Testis (tissue), 2 donors: ENCODE results near the gene ST7.
"Not testable (repeated sequence)": the region's sequence is repeated elsewhere in the genome, so short reads cannot be mapped to it uniquely, and the experiment has no call there.

Source experiments
- CTCF ChIP-seq, 3 experiments: fragments of 450-650 bp in 2 of 3; fragments of 200-600 bp in 1 of 3; sonication (generic) in 1 of 3; IDR thresholded peaks; one replicate each; pipeline ENCODE4 v1.5.1; 2016 to 2019; ENCODE audit warnings: antibody characterized with exemption in 3 of 3, mild to moderate bottlenecking in 2 of 3, moderate library complexity in 1 of 3
- POLR2A ChIP-seq: fragments of 450-650 bp; IDR thresholded peaks from one replicate; pipeline ENCODE4 v1.6.1; 2017; ENCODE audit warnings: antibody characterized with exemption, mild to moderate bottlenecking, moderate library complexity

GRCh38 chr7:116936844-116937243 is 16.5 kb upstream of the ST7 start:
- not testable (repeated sequence) for TF ChIP-seq CTCF (IDR thresholded peaks at IDR 0.05); POLR2A
